Activated naive CD4-positive, alpha-beta T cell treated with anti-CD3 and anti-CD28 coated beads, Interleukin-2, amount 10 ng/mL, durations not matched to agents 7 days and 5 days (primary cell): ENCODE data around the gene CREBL2.
"Not testable (repeated sequence)": the region's sequence is repeated elsewhere in the genome, so short reads cannot be mapped to it uniquely, and the experiment has no call there.

ENCODE experiments used
- CTCF ChIA-PET: fragments of 350-600 bp; sonication (Branson Sonifier 250); formaldehyde crosslinking; loops from one replicate; lab custom pipeline; 2021; ENCODE audit warnings: antibody characterized with exemption; lab: Charles Lee
- DNase-seq: peaks from one replicate; pipeline ENCODE4 v3.0.0-alpha.2; 2020
- H3K27ac Mint-ChIP-seq: one replicate; pipeline ENCODE4 v1.8.0; 2021; ENCODE audit warnings: mild to moderate bottlenecking, moderate library complexity, mixed read lengths
- H3K27me3 Mint-ChIP-seq: one replicate; pipeline ENCODE4 v1.8.0; 2021; ENCODE audit warnings: mild to moderate bottlenecking, mixed read lengths
- H3K36me3 Mint-ChIP-seq: one replicate; pipeline ENCODE4 v1.8.0; 2021; ENCODE audit warnings: mixed read lengths
- H3K4me1 Mint-ChIP-seq: one replicate; pipeline ENCODE4 v1.8.0; 2021; ENCODE audit warnings: mixed read lengths
- H3K4me3 Mint-ChIP-seq: one replicate; pipeline ENCODE4 v1.8.0; 2021; ENCODE audit warnings: mild to moderate bottlenecking, moderate library complexity, mixed read lengths
- H3K9me3 Mint-ChIP-seq: one replicate; pipeline ENCODE4 v1.8.0; 2021; ENCODE audit warnings: mixed read lengths

CREBL2 gene

DNA sequence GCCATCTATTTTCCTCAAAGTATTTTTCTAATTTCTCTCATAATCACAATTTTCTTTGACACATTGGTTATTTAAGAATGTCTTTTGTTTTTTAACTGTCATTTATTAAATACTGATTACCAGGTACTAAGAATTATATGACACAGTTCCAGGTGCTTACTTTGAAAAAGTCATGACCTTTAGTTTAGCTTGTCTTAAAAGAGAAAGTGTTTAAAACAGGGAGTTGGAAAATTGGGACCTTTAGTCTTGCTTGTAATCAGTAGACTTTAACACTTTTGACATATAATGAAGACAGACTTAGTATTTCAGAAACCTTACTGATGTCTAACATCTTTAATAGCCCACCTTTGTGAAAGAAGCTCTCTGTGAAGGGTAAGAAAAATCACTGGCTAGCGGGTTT is 19.2 kb downstream of the CREBL2 start:
- H3K27ac Mint-ChIP-seq: no peak overlapping the region
- H3K9me3 Mint-ChIP-seq: no peaks in the 10 kb centered on the region
- peaks cover 27% of the 10 kb centered on the region for H3K4me1 Mint-ChIP-seq
- no peak overlapping the region for H3K4me3 Mint-ChIP-seq
- no peaks in the 10 kb centered on the region for H3K27me3 Mint-ChIP-seq
- CTCF ChIA-PET: interaction anchor here (1.6 to 2.0 kb wide), 2 partner anchors 15 kb away, joined by 4 to 7 read pairs; no protein-coding TSS in a partner anchor
- peaks cover 32% of the 10 kb centered on the region for H3K36me3 Mint-ChIP-seq
- DNase-seq: no peak

DNA sequence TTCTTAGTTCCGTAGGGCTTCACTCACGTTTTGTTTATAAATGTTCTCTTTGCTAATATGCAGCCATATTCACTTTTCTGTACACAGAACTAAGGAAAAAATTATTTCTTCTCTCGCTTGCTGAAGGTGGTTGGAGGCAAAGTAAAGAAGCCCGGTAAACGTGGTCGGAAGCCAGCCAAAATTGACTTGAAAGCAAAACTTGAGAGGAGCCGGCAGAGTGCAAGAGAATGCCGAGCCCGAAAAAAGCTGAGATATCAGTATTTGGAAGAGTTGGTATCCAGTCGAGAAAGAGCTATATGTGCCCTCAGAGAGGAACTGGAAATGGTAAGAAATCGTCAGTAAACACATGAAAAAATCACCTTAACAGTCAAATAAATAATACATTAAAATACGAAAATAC is 24.0 kb downstream of the CREBL2 start:
- Mint-ChIP-seq H3K27me3 (no peaks in the 10 kb centered on the region), H3K9me3 (peaks cover 14% of the 10 kb centered on the region), H3K4me1 (peaks cover 9% of the 10 kb centered on the region), H3K27ac (no peak overlapping the region), H3K36me3 (peaks cover 53% of the 10 kb centered on the region), H3K4me3 (no peak overlapping the region)
- no peak for DNase-seq
- CTCF ChIA-PET: interaction anchor here (0.6 to 0.7 kb wide), 3 partner anchors 31 to 409 kb away, joined by 3 to 5 read pairs (median 3); partner anchors contain the start of gene FAM234B

DNA sequence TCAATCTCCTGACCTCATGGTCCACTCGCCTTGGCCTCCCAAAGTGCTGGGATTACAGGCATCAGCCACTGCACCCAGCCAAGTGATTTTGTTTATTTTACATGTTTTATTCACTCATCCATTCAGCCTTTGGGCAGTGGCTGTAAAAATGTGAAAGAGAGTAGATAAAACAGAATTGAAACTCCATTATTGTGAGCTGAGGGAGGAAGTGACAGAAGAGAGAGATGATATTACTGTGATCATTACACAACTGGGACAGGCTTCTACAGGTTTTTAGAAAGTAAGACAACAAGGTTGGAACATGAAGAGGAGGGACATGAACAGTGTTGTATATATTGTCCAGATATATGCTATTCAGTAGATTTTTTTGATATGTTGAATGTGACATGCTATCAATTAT is 25.0 kb downstream of the CREBL2 start:
- Mint-ChIP-seq H3K4me1 (peaks cover 3% of the 10 kb centered on the region), H3K36me3 (peaks cover 56% of the 10 kb centered on the region), H3K4me3 (no peak overlapping the region), H3K9me3 (peaks cover 16% of the 10 kb centered on the region), H3K27ac (peak overlapping the region; percentile 38), H3K27me3 (no peaks in the 10 kb centered on the region)
- CTCF ChIA-PET: no interaction called here
- no peak for DNase-seq

DNA sequence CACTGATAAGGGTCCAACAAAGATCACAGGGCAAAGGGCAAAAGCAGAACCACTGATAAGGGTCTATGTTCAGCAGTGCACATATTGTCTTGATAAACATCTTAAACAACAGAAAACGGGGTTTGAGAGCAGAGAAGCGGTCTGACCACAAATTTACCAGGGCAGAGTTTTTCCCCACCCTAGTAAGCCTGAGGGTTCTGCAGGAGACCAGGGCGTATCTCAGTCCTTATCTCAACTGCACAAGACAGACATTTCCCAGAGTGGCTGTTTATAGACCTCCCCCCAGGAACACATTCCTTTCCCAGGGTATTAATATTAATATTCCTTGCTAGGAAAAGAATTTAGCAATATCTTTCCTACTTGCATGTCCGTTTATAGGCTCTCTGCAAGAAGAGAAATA is 28.3 kb downstream of the CREBL2 start:
- CTCF ChIA-PET, H3K4me3 Mint-ChIP-seq, H3K4me1 Mint-ChIP-seq, H3K27me3 Mint-ChIP-seq, DNase-seq, H3K27ac Mint-ChIP-seq: not testable (repeated sequence)
- H3K9me3 Mint-ChIP-seq: peaks cover 16% of the 10 kb centered on the region
- H3K36me3 Mint-ChIP-seq: peaks cover 76% of the 10 kb centered on the region

DNA sequence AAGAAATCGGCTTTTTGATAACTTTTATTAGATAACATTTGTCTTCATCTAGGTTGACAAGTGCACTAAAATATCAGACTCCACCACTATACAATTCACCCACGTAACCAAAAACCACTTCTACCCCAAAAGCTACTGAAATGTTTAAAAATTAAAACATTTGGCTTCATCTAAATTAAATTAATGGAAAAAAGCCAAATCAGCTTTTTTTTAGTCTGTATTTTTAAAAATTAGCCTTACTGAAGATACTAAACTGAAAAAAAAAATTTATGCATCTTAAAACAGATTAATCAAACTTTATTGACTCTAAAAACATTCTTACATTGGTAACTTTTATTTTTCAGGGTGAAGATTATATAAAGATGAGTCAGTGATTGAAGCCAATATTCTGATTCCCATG is 30.0 kb downstream of the CREBL2 start:
- Mint-ChIP-seq H3K4me1 (peaks cover 5% of the 10 kb centered on the region), H3K4me3 (no peak overlapping the region), H3K27me3 (no peaks in the 10 kb centered on the region), H3K36me3 (peaks cover 76% of the 10 kb centered on the region), H3K9me3 (peaks cover 17% of the 10 kb centered on the region), H3K27ac (no peak overlapping the region)
- no peak for DNase-seq
- CTCF ChIA-PET: interaction anchor here (2.7 kb wide), 1 partner anchor 14 kb away, joined by 7 read pairs; no protein-coding TSS in a partner anchor

DNA sequence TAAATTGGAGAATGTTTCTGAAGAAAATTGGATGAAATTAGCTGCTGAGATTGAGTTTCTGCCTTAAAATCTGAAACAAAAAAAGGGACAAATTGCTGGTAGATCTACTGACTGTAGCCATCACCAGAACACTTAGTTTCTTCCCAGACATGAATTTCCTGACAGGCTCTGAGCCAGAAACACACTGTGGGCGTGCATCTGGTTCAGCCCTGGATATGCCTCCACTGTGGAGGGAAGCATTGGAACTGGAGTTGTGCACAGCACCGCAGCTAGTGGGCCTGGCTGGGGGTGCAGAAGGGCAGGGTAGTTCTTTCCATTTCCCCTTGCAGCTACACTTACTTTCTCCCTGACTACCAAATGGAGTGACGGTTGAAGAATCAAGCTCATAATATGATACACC is 31.2 kb downstream of the CREBL2 start:
- Mint-ChIP-seq H3K36me3 (peaks cover 76% of the 10 kb centered on the region), H3K27me3 (no peaks in the 10 kb centered on the region)

DNA sequence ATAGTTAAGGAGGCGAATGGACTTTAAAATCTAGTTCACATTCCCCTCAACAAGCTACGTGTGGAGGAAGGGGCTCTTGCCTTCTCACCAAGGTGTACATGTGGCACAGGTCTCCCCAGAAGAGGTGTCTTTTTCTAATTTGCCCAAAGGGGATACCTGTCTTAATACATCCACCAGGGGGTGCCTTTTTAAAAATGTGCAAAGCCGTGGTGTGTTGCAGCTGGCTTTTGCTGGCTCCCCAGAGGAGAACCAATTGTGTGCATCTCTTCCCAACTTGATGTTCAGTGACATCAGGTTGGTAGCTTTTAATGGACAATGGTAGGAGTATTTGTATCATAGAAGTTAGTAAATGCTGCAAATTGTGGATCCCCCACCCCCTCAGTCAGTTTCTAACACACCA is 33.8 kb downstream of the CREBL2 start:
- Mint-ChIP-seq H3K36me3 (peaks cover 69% of the 10 kb centered on the region), H3K27ac (no peak overlapping the region), H3K4me3 (no peak overlapping the region), H3K4me1 (peaks cover 3% of the 10 kb centered on the region), H3K27me3 (no peaks in the 10 kb centered on the region), H3K9me3 (peaks cover 34% of the 10 kb centered on the region)
- peak; percentile 29 for DNase-seq
- CTCF ChIA-PET: interaction anchor here (0.7 to 2.0 kb wide), 17 partner anchors 8 to 270 kb away, joined by 3 to 8 read pairs (median 4); partner anchors contain the start of gene DUSP16

More for the DNA sequence above, 31.2 kb downstream of the CREBL2 start:
- no peak overlapping the region for H3K27ac Mint-ChIP-seq
- H3K4me1 Mint-ChIP-seq: peaks cover 3% of the 10 kb centered on the region
- no peak overlapping the region for H3K4me3 Mint-ChIP-seq
- H3K9me3 Mint-ChIP-seq: peaks cover 28% of the 10 kb centered on the region
- CTCF ChIA-PET: interaction anchor here (0.8 to 2.7 kb wide), 5 partner anchors 13 to 286 kb away, joined by 3 to 7 read pairs (median 3); partner anchors contain the start of gene BORCS5
- DNase-seq: no peak

DNA sequence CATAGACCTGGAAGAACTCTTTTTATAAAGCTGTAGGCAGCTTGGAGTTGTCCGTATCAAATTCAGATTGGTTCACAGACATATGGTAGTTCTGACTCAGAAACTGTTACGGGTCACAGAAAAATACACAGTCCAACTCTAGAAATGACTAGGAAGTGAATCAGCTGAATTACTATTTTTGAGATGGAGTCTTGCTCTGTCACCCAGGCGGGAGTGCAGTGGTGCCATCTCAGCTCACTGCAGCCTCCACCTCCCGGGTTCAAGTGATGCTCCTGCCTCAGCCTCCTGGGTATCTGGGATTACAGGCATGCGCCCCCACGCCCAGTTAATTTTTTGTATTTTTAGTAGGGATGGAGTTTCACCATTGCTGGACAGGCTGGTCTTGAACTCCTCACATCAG is 34.3 kb downstream of the CREBL2 start:
- H3K27me3 Mint-ChIP-seq, H3K4me3 Mint-ChIP-seq, H3K4me1 Mint-ChIP-seq, H3K27ac Mint-ChIP-seq, DNase-seq: not testable (repeated sequence)
- peaks cover 32% of the 10 kb centered on the region for H3K9me3 Mint-ChIP-seq
- peaks cover 65% of the 10 kb centered on the region for H3K36me3 Mint-ChIP-seq
- CTCF ChIA-PET: interaction anchor here (0.7 to 2.0 kb wide), 16 partner anchors 8 to 271 kb away, joined by 3 to 8 read pairs (median 4); partner anchors contain the start of gene DUSP16

DNA sequence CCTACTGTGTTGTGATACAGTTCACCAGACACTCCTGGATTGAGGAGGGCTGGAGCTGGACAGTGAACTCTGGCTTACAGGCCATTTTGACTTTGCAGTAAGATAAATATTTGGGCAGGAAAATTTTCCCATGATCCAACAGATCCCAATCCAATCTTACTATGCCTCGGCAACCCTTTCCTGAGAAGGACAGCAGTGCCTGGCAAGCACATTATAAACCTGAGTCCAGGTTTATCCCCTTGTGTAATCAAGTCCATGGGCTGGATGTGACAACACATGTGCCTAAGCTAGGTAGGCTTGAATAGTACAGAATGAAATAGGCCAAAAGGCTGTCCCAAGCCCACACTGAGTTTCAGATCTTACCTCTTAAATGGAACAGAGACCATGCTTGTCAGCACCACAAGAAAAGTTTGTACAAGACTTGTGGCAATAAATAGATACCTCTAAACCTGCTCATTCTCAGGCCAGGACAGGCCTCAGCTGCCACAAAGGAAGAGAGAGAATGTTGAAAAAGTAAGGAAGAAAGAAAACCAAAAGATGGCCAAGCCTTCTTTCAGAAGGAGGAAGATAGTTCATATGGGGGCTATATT is 34.9 kb downstream of the CREBL2 start:
- H3K27ac Mint-ChIP-seq: no peak overlapping the region
- H3K4me3 Mint-ChIP-seq: no peak overlapping the region
- peaks cover 64% of the 10 kb centered on the region for H3K36me3 Mint-ChIP-seq
- peaks cover 3% of the 10 kb centered on the region for H3K4me1 Mint-ChIP-seq
- CTCF ChIA-PET: interaction anchor here (0.9 to 2.0 kb wide), 9 partner anchors 9 to 270 kb away, joined by 3 to 8 read pairs (median 4); partner anchors contain the start of gene DUSP16
- DNase-seq: no peak
- peaks cover 32% of the 10 kb centered on the region for H3K9me3 Mint-ChIP-seq
- H3K27me3 Mint-ChIP-seq: no peaks in the 10 kb centered on the region

DNA sequence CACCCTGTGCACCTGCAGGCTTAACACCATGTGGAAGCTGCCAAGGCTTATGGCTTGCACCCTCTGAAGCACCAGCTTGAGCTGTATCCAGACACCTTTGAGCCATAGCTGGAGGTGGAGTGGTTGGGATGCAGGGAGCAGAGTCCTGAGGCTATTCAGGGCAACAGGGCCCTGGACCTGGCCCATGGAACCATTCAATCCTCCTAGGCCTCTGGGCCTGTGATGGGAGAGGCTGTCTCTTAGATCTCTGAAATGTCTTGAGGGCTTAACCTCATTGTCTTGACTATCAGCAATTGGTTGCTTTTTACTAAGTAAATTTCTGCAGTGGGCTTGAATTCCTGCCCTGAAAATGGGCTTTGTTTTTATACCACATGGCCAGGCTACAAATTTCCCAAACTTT is 36.6 kb downstream of the CREBL2 start:
- peaks cover 8% of the 10 kb centered on the region for H3K4me1 Mint-ChIP-seq
- H3K36me3 Mint-ChIP-seq: peaks cover 51% of the 10 kb centered on the region
- H3K27ac Mint-ChIP-seq: no peak overlapping the region

DNA sequence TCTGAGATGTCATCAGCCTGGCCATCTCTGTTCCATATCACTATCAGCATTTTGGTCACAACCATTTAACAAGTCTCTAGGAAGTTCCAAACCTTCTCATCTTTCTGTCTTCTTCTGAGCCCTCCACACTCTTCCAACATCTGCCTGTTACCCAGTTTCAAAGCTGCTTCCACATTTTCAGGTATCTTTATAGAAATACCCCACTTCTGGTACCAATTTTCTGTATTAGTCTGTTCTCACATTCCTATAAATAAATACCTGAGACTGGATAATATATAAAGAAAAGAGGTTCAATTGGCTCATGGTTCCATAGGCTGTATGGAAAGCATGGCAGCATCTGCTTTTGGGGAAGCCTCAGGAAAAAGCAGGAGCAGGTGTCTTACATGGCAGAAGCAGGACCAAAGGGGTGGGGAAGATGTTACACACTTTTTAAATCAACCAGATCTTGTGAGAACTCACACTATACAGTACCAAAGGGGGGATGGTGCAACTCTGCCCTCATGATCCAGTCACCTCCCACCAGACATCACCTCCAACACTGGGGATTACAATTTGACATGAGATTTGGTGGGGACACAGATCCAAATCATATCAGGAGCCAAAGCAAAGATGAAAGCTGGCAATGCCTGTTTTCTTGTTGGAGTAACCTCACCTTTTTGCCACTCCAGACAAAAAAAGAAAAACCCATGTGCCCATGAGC is 37.4 kb downstream of the CREBL2 start:
- H3K36me3 Mint-ChIP-seq: peaks cover 44% of the 10 kb centered on the region
- peaks cover 39% of the 10 kb centered on the region for H3K9me3 Mint-ChIP-seq
- no peak overlapping the region for H3K27ac Mint-ChIP-seq
- H3K27me3 Mint-ChIP-seq: no peaks in the 10 kb centered on the region
- H3K4me3 Mint-ChIP-seq: no peak overlapping the region
- no peak for DNase-seq
- peaks cover 8% of the 10 kb centered on the region for H3K4me1 Mint-ChIP-seq
- CTCF ChIA-PET: no interaction called here

More for the DNA sequence above, 36.6 kb downstream of the CREBL2 start:
- no peak overlapping the region for H3K4me3 Mint-ChIP-seq
- DNase-seq: no peak
- H3K27me3 Mint-ChIP-seq: no peaks in the 10 kb centered on the region
- H3K9me3 Mint-ChIP-seq: peaks cover 39% of the 10 kb centered on the region
- CTCF ChIA-PET: no interaction called here

DNA sequence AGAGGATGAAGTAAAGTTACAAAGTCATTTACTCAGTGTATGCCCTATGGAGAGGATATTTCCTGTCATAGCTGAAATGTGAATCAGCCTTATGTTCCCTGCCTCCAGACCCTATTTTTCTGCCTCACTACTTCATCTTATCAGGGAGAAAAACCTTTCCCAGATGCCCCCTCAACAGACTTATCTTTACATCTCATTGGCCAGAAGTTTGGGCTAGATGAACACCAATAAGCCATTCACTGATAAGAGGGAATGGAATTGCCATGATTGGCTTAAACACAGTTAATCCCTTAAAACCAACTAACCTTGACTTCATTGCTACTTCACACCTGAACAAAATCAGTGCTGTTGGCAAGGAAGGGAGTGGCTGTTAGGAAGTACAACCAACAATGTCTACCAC is 40.1 kb downstream of the CREBL2 start:
- DNase-seq: no peak
- Mint-ChIP-seq H3K4me3 (no peak overlapping the region), H3K9me3 (peaks cover 37% of the 10 kb centered on the region), H3K4me1 (peaks cover 12% of the 10 kb centered on the region), H3K27ac (no peak overlapping the region), H3K27me3 (no peaks in the 10 kb centered on the region), H3K36me3 (peaks cover 28% of the 10 kb centered on the region)
- CTCF ChIA-PET: interaction anchor here (1.2 kb wide), 1 partner anchor 20 kb away, joined by 3 read pairs; no protein-coding TSS in a partner anchor

DNA sequence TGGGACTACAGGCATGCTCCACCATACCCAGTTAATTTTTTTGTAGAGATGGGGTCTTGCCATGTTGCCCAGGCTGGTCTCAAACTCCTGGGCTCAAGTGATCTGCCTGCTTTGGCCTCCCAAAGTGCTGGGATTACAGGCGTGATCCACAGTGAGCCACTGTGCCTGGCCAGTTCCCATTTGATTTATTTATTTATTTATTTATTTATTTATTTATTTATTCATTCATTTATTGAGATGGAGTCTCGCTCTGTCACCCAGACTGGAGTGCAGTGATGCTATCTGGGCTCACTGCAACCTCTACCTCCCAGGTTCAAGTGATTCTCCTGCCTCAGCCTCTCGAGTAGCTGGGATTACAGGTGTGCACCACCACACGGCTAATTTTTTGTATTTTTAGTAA is 41.0 kb downstream of the CREBL2 start:
- not testable (repeated sequence) for H3K27me3 Mint-ChIP-seq, DNase-seq, H3K4me3 Mint-ChIP-seq, H3K27ac Mint-ChIP-seq
- peaks cover 29% of the 10 kb centered on the region for H3K9me3 Mint-ChIP-seq
- CTCF ChIA-PET: interaction anchor here (1.0 to 1.2 kb wide), 2 partner anchors 21 to 278 kb away, joined by 3 read pairs; no protein-coding TSS in a partner anchor
- H3K4me1 Mint-ChIP-seq: peaks cover 12% of the 10 kb centered on the region
- H3K36me3 Mint-ChIP-seq: peaks cover 20% of the 10 kb centered on the region

DNA sequence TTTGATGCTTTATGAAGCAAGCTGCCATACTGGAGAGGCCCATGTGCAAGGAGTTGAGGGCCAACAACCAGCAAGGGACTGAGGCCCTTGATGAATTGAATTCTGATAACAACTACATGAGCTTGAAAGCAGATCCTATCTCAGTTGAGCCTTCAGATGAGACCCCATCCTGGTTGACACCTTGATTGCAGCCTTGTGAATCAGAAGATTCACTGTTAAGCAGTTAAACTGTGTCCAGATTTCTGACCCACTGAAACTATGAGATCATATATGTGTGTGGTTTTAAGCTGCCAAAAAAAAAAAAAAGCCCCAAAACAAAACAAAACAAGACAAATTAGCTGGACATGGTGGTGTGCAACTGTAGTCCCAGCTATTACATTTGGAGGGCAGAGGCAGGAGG is 42.2 kb downstream of the CREBL2 start:
- Mint-ChIP-seq H3K36me3 (peaks cover 9% of the 10 kb centered on the region), H3K9me3 (peaks cover 18% of the 10 kb centered on the region), H3K27ac (no peak overlapping the region)

More for the DNA sequence above, 42.2 kb downstream of the CREBL2 start:
- CTCF ChIA-PET: interaction anchor here (1.0 to 4.6 kb wide), 5 partner anchors 8 to 279 kb away, joined by 3 to 24 read pairs (median 4); partner anchors contain the start of gene DUSP16
- H3K27me3 Mint-ChIP-seq: no peaks in the 10 kb centered on the region
- DNase-seq: no peak
- peaks cover 12% of the 10 kb centered on the region for H3K4me1 Mint-ChIP-seq
- H3K4me3 Mint-ChIP-seq: no peak overlapping the region
